Brain microvascular endothelial cell (primary cell): ENCODE results near the gene CHD9.

Experiments used
- DNase-seq: peaks from one replicate; pipeline ENCODE4 v3.0.0-alpha.2; 2020
- H3K27ac ChIP-seq: fragments of 250-450 bp; sonication (Bioruptor Pico); 2 replicates; pipeline ENCODE4 v1.5.1; 2020; ENCODE audit warnings: mild to moderate bottlenecking, moderate library complexity
- H3K27me3 ChIP-seq: fragments of 250-450 bp; sonication (Bioruptor Pico); replicated peaks from 2 replicates; pipeline ENCODE4 v1.5.1; 2020; ENCODE audit warnings: mild to moderate bottlenecking
- H3K36me3 ChIP-seq: fragments of 250-450 bp; sonication (Bioruptor Pico); replicated peaks from 2 replicates; pipeline ENCODE4 v1.5.1; 2020; ENCODE audit warnings: mild to moderate bottlenecking
- H3K4me3 ChIP-seq: 2 replicates; pipeline ENCODE4 v1.5.1; 2011; ENCODE audit warnings: low read depth, mild to moderate bottlenecking, control low read depth, low read length, moderate library complexity
- CTCF ChIP-seq: IDR thresholded peaks from 2 replicates; pipeline ENCODE4 v1.5.1; 2011; ENCODE audit warnings: low read depth, mild to moderate bottlenecking, moderate library complexity, low read length, control low read depth, inconsistent platforms; ENCODE audit errors: missing control alignments
- in situ Hi-C: cut with HindIII; loops from 2 replicates; pipeline ENCODE4 v1.10.0; 2017; ENCODE audit warnings: low sequenced_read_pairs, low pct_ligation_motif_present

Gene CHD9

GRCh38 chr16:53078765-53079485 lies 24.1 kb downstream of the CHD9 start:
- no peaks in the 10 kb centered on the region for H3K36me3 ChIP-seq
- H3K4me3 ChIP-seq, result no peak overlapping the region
- no peaks in the 10 kb centered on the region for H3K27me3 ChIP-seq
- no peak overlapping the region for H3K27ac ChIP-seq
- DNase-seq, result no peak
- in situ Hi-C loops, result no loop called here
- no peak for TF ChIP-seq CTCF

GRCh38 chr16:53080345-53081031 lies 25.7 kb downstream of the CHD9 start:
- Histone ChIP-seq H3K36me3 (no peaks in the 10 kb centered on the region), H3K27ac (peak overlapping the region; percentile 80), H3K4me3 (no peak overlapping the region), H3K27me3 (no peaks in the 10 kb centered on the region)
- in situ Hi-C loops, result no loop called here
- TF ChIP-seq CTCF, result no peak
- DNase-seq, result peak; percentile 83

GRCh38 chr16:53081032-53081424 lies 26.2 kb downstream of the CHD9 start:
- in situ Hi-C loops, result no loop called here
- Histone ChIP-seq H3K4me3 (no peak overlapping the region), H3K36me3 (no peaks in the 10 kb centered on the region), H3K27ac (peak overlapping the region; percentile 80), H3K27me3 (no peaks in the 10 kb centered on the region)
- no peak for TF ChIP-seq CTCF
- DNase-seq, result peak; percentile 37

GRCh38 chr16:53081686-53082407 lies 27.1 kb downstream of the CHD9 start:
- no peak for TF ChIP-seq CTCF
- no peaks in the 10 kb centered on the region for H3K36me3 ChIP-seq
- no peak overlapping the region for H3K4me3 ChIP-seq
- DNase-seq, result no peak
- in situ Hi-C loops, result no loop called here
- H3K27me3 ChIP-seq, result no peaks in the 10 kb centered on the region
- peak overlapping the region; percentile 80 for H3K27ac ChIP-seq

GRCh38 chr16:53082509-53082908 lies 27.7 kb downstream of the CHD9 start:
- no peak for DNase-seq
- H3K27ac ChIP-seq, result no peak overlapping the region
- H3K36me3 ChIP-seq, result no peaks in the 10 kb centered on the region
- in situ Hi-C loops, result no loop called here
- H3K4me3 ChIP-seq, result no peak overlapping the region
- H3K27me3 ChIP-seq, result no peaks in the 10 kb centered on the region
- TF ChIP-seq CTCF, result no peak
